Colonic mucosa (tissue), 4 donors: ENCODE data around the gene CREB5. TPM values are rescaled to one million over a fixed set of nuclear protein-coding genes. Genes with fewer than 3 reads are reported as not detected.

Experiments used
- DNase-seq: peaks from one replicate; pipeline ENCODE4 v3.0.0-alpha.2; 2020
- H3K27ac ChIP-seq: fragments of 200-600 bp; one replicate; pipeline ENCODE4 v1.8.0; 2021
- H3K27me3 ChIP-seq: fragments of 200-600 bp; one replicate; pipeline ENCODE4 v1.8.0; 2021
- H3K36me3 ChIP-seq: fragments of 200-600 bp; one replicate; pipeline ENCODE4 v1.8.0; 2021
- H3K4me1 ChIP-seq: fragments of 200-600 bp; one replicate; pipeline ENCODE4 v1.8.0; 2021; ENCODE audit warnings: mild to moderate bottlenecking
- H3K4me3 ChIP-seq: fragments of 200-600 bp; one replicate; pipeline ENCODE4 v1.8.0; 2021
- H3K9ac ChIP-seq, 2 donors: one replicate each; pipeline ENCODE4 v1.7.0; 2013; ENCODE audit warnings: control low read depth in 2 of 2, low read depth in 2 of 2, low read length in 2 of 2
- H3K9me3 ChIP-seq: fragments of 200-600 bp; one replicate; pipeline ENCODE4 v1.8.0; 2021
- CTCF ChIP-seq: fragments of 200-600 bp; IDR thresholded peaks from one replicate; pipeline ENCODE4 v1.8.0; 2022; ENCODE audit warnings: antibody characterized with exemption, mild to moderate bottlenecking
- intact Hi-C: fragments of 100-400 bp; cut with DNase I; formaldehyde crosslinking; loops from one replicate; pipeline ENCODE4 v1.14.1; 2022
- total RNA-seq, 2 donors: library from RNA; stranded (reverse); fragmentation: NEBNext Ultra II Directional in 1 of 2; extraction: Animal tissue kit (Norgen Biotek cat#: 25700) in 1 of 2; gene quantifications; one replicate each; pipeline ENCODE4 v1.2.1, GENCODE V29; 2021
- donor health status: healthy.
- donor health status: DM: no; HTN: no; CAD: no.
- donor health status: DM: no; HTN: no; CAD: no.

CREB5 gene
- total RNA-seq, 2 donors from 2014 or later: 0.54 to 3.6 TPM

- TF ChIP-seq CTCF: no peak
- Histone ChIP-seq H3K27me3 (peaks cover 4% of the 10 kb centered on the region), H3K9me3 (no peaks in the 10 kb centered on the region), H3K36me3 (no peaks in the 10 kb centered on the region), H3K4me3 (no peak overlapping the region), H3K4me1 (no peaks in the 10 kb centered on the region), H3K9ac (no peak overlapping the region), H3K27ac (no peak overlapping the region)
- DNase-seq: no peak
- intact Hi-C loops: no loop called here
Observed at GRCh38 chr7:28564755-28565374, 152.5 kb downstream of the CREB5 start.

GRCh38 chr7:28565980-28566379 is 153.7 kb downstream of the CREB5 start:
- TF ChIP-seq CTCF: no peak

GRCh38 chr7:28570113-28570969 is 158.0 kb downstream of the CREB5 start:
- no peaks in the 10 kb centered on the region for H3K4me1 ChIP-seq
- DNase-seq: no peak
- TF ChIP-seq CTCF: no peak
- no peaks in the 10 kb centered on the region for H3K36me3 ChIP-seq
- H3K9me3 ChIP-seq: no peaks in the 10 kb centered on the region
- H3K4me3 ChIP-seq: no peak overlapping the region
- H3K27me3 ChIP-seq: peaks cover 5% of the 10 kb centered on the region
- no peak overlapping the region for H3K9ac ChIP-seq
- H3K27ac ChIP-seq: no peak overlapping the region
- intact Hi-C loops: no loop called here

More at GRCh38 chr7:28565980-28566379, 153.7 kb downstream of the CREB5 start:
- peaks cover 7% of the 10 kb centered on the region for H3K27me3 ChIP-seq
- no peak overlapping the region for H3K27ac ChIP-seq
- intact Hi-C loops: no loop called here
- no peaks in the 10 kb centered on the region for H3K4me1 ChIP-seq
- no peak overlapping the region for H3K4me3 ChIP-seq
- H3K36me3 ChIP-seq: no peaks in the 10 kb centered on the region
- no peak overlapping the region for H3K9ac ChIP-seq
- no peak for DNase-seq
- no peaks in the 10 kb centered on the region for H3K9me3 ChIP-seq

- no peak overlapping the region for H3K27ac ChIP-seq
- no peaks in the 10 kb centered on the region for H3K9me3 ChIP-seq
- DNase-seq: no peak
- intact Hi-C loops: no loop called here
- peaks cover 5% of the 10 kb centered on the region for H3K27me3 ChIP-seq
- H3K4me3 ChIP-seq: no peak overlapping the region
- no peaks in the 10 kb centered on the region for H3K4me1 ChIP-seq
- H3K9ac ChIP-seq: no peak overlapping the region
- no peaks in the 10 kb centered on the region for H3K36me3 ChIP-seq
- TF ChIP-seq CTCF: no peak
Observed at GRCh38 chr7:28570970-28571288, 158.6 kb downstream of the CREB5 start.

GRCh38 chr7:28571405-28571804 is 159.1 kb downstream of the CREB5 start:
- no peak for TF ChIP-seq CTCF
- H3K27ac ChIP-seq: no peak overlapping the region
- no peaks in the 10 kb centered on the region for H3K36me3 ChIP-seq
- intact Hi-C loops: no loop called here
- H3K9ac ChIP-seq: no peak overlapping the region
- no peaks in the 10 kb centered on the region for H3K9me3 ChIP-seq
- no peak overlapping the region for H3K4me3 ChIP-seq
- H3K4me1 ChIP-seq: no peaks in the 10 kb centered on the region
- H3K27me3 ChIP-seq: peaks cover 5% of the 10 kb centered on the region
- no peak for DNase-seq
